Breast epithelium (tissue), 4 donors: ENCODE measurements around the gene ZNF574. TPM values are rescaled to one million over a fixed set of nuclear protein-coding genes. Genes with fewer than 3 reads are reported as not detected.

Experiments used
- DNase-seq, 2 donors: peaks; one replicate each; pipeline ENCODE4 v3.0.0-alpha.2; 2019; ENCODE audit warnings: low spot score in 2 of 2
- H3K27ac ChIP-seq, 2 donors: fragments of 200-600 bp; sonication (generic) in 1 of 2; one replicate each; pipeline ENCODE4 v1.5.1; 2016 to 2019; ENCODE audit warnings: mild to moderate bottlenecking in 1 of 2
- H3K27me3 ChIP-seq, 2 donors: fragments of 200-600 bp; sonication (generic) in 1 of 2; one replicate each; pipeline versions ENCODE4 v1.5.1 to v1.6.0; 2017 to 2019; ENCODE audit warnings: control low read depth in 1 of 2, mild to moderate bottlenecking in 1 of 2
- H3K36me3 ChIP-seq: fragments of 200-600 bp; one replicate; pipeline ENCODE4 v1.5.1; 2019
- H3K4me1 ChIP-seq, 2 donors: fragments of 200-600 bp; sonication (generic); one replicate each; pipeline ENCODE4 v1.5.1; 2016 to 2019; ENCODE audit warnings: control low read depth in 1 of 2
- H3K4me3 ChIP-seq, 3 donors: fragments of 200-600 bp; sonication (generic); 1 replicate in 2 of 3; 2 replicates in 1 of 3; pipeline ENCODE4 v1.5.1; 2016 to 2019; ENCODE audit warnings: mild to moderate bottlenecking in 3 of 3, moderate library complexity in 2 of 3
- H3K9me3 ChIP-seq, 2 donors: fragments of 200-600 bp; sonication (generic) in 1 of 2; one replicate each; pipeline ENCODE4 v1.5.1; 2016 to 2019; ENCODE audit warnings: control low read depth in 1 of 2
- POLR2A ChIP-seq: fragments of 450-650 bp; IDR thresholded peaks from one replicate; pipeline ENCODE4 v1.6.1; 2016; ENCODE audit warnings: antibody characterized with exemption, mild to moderate bottlenecking, moderate library complexity
- POLR2AphosphoS5 ChIP-seq, 3 donors: sonication (generic); formaldehyde crosslinking; IDR thresholded peaks; one replicate each; pipeline ENCODE4 v1.6.1; 2017; ENCODE audit warnings: antibody characterized with exemption in 3 of 3
- intact Hi-C: fragments of 100-400 bp; cut with DNase I; formaldehyde crosslinking; loops from one replicate; pipeline ENCODE4 v1.15.1; 2023; ENCODE audit warnings: low total_unique reads
- total RNA-seq, 3 donors: library from RNA; depleted of rRNA; stranded (reverse); fragments of >200 nt; gene quantifications; one replicate each; pipeline ENCODE4 v1.1.0, GENCODE V29; 2016
- TF ChIP-seq, protein P1 (sequence below), 3 donors: fragments of 450-650 bp; IDR thresholded peaks; one replicate each; pipeline ENCODE4 v1.5.1; 2016 to 2017; ENCODE audit warnings: antibody characterized with exemption in 3 of 3, mild to moderate bottlenecking in 3 of 3, moderate library complexity in 3 of 3

The ZNF574 gene, protein sequence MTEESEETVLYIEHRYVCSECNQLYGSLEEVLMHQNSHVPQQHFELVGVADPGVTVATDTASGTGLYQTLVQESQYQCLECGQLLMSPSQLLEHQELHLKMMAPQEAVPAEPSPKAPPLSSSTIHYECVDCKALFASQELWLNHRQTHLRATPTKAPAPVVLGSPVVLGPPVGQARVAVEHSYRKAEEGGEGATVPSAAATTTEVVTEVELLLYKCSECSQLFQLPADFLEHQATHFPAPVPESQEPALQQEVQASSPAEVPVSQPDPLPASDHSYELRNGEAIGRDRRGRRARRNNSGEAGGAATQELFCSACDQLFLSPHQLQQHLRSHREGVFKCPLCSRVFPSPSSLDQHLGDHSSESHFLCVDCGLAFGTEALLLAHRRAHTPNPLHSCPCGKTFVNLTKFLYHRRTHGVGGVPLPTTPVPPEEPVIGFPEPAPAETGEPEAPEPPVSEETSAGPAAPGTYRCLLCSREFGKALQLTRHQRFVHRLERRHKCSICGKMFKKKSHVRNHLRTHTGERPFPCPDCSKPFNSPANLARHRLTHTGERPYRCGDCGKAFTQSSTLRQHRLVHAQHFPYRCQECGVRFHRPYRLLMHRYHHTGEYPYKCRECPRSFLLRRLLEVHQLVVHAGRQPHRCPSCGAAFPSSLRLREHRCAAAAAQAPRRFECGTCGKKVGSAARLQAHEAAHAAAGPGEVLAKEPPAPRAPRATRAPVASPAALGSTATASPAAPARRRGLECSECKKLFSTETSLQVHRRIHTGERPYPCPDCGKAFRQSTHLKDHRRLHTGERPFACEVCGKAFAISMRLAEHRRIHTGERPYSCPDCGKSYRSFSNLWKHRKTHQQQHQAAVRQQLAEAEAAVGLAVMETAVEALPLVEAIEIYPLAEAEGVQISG
- total RNA-seq = 10 to 100 TPM; 13.8 to 19.2 (median 15.1) TPM

DNA sequence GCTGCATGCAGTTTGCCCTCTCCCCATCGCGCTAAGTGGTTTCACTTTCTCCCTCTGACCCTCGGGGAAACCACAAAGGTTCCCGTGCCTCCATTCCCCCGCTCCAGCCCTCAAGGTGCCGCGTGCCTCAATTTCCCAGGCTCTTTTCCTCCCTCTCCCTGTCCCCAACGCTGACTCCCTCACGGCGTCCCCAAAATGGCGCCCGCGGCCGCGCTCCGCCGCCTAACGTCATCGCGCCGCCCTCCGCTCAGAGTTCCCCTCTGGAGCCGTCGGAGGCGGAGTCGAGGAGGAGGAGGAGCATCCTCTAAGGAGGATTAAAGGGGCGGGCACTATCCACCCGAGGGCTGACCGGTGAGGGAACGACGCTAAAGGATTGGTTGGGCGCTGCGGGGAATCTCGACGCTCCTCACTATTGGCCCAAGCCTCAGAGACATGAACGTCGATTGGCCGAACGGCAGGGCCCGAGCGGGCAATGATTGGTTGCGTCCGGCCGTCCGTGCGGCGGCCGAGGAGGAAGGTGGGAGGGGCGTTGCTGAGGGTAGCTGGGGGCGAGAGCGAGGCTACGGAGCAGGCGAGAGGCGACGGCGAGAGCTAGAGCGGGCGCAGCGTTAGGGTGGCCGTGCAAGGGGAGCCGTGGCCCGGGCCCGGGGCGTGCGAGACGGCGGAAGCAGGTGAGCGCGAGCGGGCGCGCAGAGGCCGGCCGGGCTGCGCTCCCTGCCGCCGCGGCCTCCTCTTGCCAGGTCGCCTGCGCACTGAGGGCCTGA lies at the start of gene ZNF574:
Gene ZNF574, plus strand, starts transcription at position 551 of the 764 bp plus-strand sequence. CDS start 2,441 bp downstream, outside the sequence.
- DNase-seq = peak; percentile 98 to 99
- Histone ChIP-seq H3K9me3 (no peaks in the 10 kb centered on the region), H3K27me3 (no peaks in the 10 kb centered on the region), H3K36me3 (peaks cover 22% of the 10 kb centered on the region), H3K27ac (peak within 1 kb of the TSS; percentile 98 to 99), H3K4me3 (peak within 1 kb of the TSS; percentile 72 to 100 (median 76)), H3K4me1 (peaks cover 6 to 8% of the 10 kb centered on the region in 2 donors)
- TF ChIP-seq, protein P1, sequence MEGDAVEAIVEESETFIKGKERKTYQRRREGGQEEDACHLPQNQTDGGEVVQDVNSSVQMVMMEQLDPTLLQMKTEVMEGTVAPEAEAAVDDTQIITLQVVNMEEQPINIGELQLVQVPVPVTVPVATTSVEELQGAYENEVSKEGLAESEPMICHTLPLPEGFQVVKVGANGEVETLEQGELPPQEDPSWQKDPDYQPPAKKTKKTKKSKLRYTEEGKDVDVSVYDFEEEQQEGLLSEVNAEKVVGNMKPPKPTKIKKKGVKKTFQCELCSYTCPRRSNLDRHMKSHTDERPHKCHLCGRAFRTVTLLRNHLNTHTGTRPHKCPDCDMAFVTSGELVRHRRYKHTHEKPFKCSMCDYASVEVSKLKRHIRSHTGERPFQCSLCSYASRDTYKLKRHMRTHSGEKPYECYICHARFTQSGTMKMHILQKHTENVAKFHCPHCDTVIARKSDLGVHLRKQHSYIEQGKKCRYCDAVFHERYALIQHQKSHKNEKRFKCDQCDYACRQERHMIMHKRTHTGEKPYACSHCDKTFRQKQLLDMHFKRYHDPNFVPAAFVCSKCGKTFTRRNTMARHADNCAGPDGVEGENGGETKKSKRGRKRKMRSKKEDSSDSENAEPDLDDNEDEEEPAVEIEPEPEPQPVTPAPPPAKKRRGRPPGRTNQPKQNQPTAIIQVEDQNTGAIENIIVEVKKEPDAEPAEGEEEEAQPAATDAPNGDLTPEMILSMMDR (IDR thresholded peaks at IDR 0.05) = peak in 1 of 3 donors; percentile 22
- TF ChIP-seq POLR2A (peak; percentile 89), POLR2AphosphoS5 (IDR thresholded peaks at IDR 0.05) (peak; percentile 94 to 99 (median 98))
- intact Hi-C loops = loop anchor here (5.0 kb wide), 1 partner anchor 1587 kb away; no protein-coding TSS in a partner anchor

DNA sequence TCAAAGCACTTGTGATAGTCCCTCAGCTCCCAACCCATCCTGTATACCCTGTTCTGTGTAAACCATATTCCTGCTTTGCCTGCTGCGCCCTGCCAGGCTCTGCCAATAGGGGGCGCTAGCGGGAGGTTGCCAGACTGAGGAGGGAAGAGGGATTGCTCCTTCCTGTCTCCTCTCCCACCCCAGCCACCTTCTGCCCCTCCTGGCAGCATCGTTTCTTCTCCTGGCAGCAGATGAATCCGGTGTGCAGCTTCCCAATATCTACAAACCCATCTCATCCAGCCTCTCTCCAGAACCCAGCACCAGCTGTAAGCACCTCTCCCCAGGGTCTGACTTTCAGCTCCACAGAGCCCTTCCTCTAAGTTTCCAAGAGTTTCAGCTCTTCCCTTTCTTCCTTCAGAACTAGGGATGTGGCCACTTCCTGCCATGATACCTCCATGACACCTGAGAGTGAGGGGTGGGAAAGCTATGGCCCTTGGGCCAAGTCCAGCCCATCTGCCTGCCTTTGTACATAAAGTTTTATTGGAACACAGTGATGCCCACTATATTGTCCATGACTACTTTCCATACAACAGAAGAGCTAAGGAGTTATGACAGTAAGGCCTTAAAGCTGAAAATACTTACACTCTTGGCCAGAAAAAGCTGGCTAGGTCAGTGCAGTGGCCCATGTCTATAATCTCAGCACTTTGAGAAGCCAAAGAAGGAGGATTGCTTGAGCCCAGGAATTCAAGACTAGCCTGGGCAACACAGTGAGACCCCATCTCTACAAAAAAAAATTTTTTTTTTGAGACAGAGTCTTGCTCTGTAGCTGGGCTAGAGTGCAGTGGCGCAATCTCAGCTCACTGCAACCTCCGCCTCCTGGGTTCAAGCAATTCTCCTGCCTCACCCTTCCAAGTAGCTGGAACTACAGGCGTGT lies 47.4 kb upstream of the ZNF574 start:
- TF ChIP-seq, protein P1 (IDR thresholded peaks at IDR 0.05) = no peak
- TF ChIP-seq POLR2AphosphoS5 (IDR thresholded peaks at IDR 0.05) (no peak), POLR2A (no peak)
- no peak overlapping the region for H3K4me3 ChIP-seq
- no peaks in the 10 kb centered on the region for H3K36me3 ChIP-seq
- no peak overlapping the region for H3K27ac ChIP-seq
- H3K9me3 ChIP-seq = no peaks in the 10 kb centered on the region
- intact Hi-C loops = no loop called here
- no peaks in the 10 kb centered on the region for H3K27me3 ChIP-seq
- no peak for DNase-seq
- no peaks in the 10 kb centered on the region for H3K4me1 ChIP-seq

DNA sequence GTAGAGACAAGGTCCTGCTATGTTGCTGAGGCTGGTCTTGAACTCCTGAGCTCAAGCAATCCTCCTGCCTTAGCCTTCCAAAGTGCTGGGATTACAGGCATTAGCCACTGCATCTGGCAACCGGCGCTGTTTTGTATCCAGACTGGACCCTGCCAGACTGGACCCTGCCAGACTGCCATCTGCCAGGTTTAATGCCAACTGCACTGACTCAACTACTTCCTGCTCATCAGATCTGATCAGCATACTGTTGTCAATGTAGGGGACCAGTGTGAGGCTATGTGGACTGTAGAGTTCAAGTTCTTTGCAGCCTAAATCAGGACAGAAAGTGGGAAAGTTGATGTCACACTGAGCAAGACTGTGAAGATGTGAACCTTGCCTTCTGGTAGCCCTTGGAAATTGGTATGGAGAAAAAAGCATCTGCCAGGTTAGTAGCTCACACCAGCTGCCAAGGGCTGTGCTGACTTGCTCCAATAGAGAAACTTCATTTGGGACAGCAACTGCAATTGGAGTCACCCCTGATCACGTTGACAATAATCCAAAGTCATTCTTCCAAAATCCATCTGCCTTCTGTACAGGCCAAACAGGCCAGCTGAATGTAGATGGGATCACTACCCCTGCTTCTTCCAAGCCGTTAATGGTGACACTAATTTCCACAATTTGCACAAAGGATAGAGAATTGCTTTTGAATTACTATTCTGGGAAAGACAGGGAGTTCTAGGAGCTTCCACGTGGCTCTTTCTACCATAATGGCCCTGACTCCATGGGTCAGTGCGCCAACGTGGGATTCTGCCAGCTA lies 45.1 kb upstream of the ZNF574 start:
- Histone ChIP-seq H3K27ac (no peak overlapping the region), H3K4me3 (no peak overlapping the region), H3K27me3 (no peaks in the 10 kb centered on the region), H3K4me1 (no peaks in the 10 kb centered on the region), H3K36me3 (no peaks in the 10 kb centered on the region), H3K9me3 (no peaks in the 10 kb centered on the region)
- DNase-seq = no peak
- no peak for TF ChIP-seq POLR2A
- TF ChIP-seq, protein P1 (IDR thresholded peaks at IDR 0.05) = no peak
- no peak for TF ChIP-seq POLR2AphosphoS5 (IDR thresholded peaks at IDR 0.05)
- intact Hi-C loops = no loop called here

DNA sequence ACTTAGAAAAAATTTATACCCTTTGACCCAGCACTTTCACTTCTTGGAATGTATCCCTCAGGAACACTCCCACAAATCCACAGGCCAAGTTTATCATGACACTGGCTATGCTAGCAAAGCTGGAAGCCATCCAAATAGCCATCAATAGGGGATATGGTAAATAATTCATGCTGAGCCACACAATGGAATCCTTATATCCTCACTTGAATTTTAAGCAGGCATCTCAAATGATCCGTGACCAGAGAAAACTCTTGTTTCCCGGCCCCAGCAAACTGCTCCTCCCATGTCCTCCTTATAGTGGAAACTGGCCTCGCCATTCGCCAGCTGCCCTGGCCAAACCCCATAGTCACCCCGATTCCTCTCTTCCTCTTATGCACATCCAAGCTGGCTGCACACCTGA lies 43.5 kb upstream of the ZNF574 start:
- Histone ChIP-seq H3K4me1 (no peaks in the 10 kb centered on the region), H3K36me3 (no peaks in the 10 kb centered on the region), H3K9me3 (no peaks in the 10 kb centered on the region), H3K27me3 (no peaks in the 10 kb centered on the region), H3K4me3 (no peak overlapping the region), H3K27ac (no peak overlapping the region)
- TF ChIP-seq, protein P1 (IDR thresholded peaks at IDR 0.05) = no peak
- TF ChIP-seq POLR2AphosphoS5 (IDR thresholded peaks at IDR 0.05) (no peak), POLR2A (no peak)
- intact Hi-C loops = no loop called here
- no peak for DNase-seq
